GM21529 (cell line): ENCODE measurements around the gene ZDHHC14.
"Not testable (repeated sequence)": the region's sequence is repeated elsewhere in the genome, so short reads cannot be mapped to it uniquely, and the experiment has no call there.

Experiments used
- ATAC-seq: cut with Tn5 transposase; IDR thresholded peaks from one replicate; pipeline ENCODE4 v1.9.1; 2021; ENCODE audit not compliant: unreplicated experiment

ZDHHC14 gene

DNA sequence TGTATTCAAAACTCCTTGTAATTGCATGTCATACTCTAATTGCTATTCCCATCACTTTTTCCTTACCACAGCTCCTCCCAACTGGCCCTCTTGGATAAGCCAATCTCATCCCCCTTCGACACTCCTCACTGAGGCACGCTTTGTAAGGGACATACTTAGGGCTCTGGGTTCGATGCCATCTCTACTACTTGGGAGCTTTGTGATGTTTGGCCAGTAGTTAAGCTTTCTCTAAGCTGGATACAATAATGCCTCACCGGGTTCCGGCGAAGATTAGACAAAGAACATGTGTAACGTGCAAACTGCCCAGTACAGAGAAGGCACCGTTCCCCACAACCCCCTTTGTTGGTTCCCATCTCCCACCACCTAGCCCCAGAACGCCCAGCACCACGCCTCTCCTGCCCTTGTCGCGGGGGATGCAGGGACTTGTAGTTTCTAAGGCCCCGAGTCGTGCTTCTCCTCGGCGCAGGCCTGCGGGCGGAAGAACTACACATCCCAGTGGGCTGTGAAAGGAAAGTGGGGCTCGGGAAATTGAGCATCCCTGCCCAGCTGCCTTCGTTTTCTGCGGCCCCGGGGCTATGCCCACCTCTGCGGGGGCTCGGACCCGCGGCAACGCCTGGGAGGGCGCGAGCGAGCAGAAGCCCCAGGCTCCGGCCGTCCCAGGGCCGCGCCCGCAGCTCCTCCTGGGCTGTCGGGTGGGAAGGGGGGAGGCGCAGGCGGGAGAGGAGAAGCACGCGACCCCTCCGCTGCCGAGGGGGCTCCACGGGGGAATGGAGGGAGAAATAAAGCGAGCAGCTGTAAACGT lies 1.1 kb upstream of the ZDHHC14 start:
- peak; percentile 85 for ATAC-seq

DNA sequence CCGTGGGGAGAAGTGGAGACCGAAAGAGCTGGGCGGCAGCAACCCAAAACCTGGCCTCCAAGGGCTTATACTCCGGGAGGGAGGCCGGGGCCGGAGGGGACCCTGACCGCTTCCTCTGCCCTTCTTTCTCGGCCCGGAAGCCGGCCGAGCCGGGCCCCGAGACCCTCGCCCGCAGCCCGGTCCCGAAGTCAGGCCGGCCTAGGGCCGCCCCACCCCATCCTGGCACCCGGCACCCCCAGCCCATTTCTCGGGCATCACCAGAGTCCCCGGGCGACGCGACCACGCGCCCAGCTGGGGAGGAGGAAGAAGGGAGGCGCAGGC lies 572 bp upstream of the ZDHHC14 start:
- ATAC-seq, result peak; percentile 5

DNA sequence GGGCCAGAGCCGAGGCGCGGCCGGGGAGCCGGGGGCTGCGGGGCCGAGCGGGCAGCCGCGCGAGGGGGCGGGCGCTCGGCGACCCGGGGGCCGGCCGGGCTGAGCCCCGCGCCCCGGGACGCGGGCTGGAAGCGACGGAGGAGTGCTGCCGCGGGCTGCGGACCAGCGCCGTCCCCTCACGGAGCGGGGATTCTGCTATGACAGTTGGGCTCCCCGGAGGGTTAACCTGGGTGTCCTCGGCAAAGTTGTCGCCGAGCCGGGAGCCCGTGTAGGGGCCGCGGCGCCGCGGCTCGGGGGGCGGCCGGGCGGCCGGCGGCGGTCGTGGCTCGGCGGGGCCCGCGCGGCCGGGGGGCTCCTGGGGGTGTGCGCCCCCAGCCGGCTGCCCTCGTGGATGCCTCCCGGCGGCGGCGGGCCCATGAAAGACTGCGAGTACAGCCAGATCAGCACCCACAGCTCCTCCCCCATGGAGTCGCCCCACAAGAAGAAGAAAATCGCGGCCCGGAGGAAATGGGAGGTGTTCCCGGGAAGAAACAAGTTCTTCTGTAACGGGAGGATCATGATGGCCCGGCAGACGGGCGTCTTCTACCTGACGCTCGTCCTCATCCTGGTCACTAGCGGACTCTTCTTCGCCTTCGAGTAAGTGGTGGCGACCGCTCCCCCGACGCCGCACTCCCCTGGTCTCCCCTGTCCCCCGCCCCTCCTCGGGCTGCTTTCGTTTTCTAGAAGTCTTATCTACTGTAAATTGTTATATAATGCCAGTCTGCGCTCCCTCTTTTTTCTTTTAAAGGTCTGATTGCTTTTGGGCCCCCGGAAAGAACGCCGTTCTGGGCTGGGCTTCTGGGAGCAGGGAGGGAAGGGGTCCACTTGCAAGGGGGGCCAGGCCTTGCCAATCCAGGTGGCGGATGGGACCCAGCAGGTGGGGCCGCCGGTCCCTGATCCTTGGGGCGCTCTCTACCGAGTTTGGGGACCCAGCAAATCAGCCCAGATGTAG lies 936 bp downstream of the ZDHHC14 start:
- ATAC-seq, result peak; percentile 18

DNA sequence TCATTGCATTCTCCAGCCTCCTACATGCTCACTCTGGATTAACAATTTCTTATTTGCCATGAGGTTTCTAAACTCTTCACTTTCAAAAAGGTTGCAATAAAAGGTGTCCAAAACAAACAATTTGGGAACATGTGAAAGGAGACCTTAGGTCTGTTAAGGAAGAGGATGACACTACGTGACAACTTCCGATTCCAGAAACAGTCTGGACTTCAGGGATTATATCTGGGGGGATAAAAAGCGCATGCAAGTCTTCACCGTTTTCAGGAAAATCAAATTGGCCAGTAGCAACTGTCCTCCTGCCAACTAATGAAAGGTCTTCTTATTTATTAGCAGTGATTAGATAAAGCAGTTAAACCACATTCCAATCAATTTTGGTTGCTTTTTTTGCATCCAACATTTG lies 1.8 kb downstream of the ZDHHC14 start:
- ATAC-seq, result no peak

DNA sequence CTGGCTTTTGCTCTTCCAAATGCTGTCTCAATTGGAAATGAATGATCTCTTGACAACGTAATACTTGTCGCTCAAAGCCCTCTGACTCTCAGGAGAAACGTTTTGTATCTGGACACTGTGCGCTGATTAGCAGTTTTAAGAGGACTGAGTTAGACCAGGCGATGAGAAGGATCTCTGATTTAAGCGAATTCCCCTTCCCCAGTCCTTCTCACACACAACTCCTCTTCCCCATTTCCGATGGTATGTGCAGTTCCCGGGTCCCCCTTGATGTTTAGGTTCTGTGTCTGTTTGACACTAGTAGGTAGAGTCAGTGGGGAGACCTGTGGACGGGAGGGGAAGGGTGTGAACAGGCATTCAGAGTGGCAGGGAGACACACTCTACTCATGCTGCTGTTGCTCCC lies 2.5 kb downstream of the ZDHHC14 start:
- ATAC-seq, result no peak

DNA sequence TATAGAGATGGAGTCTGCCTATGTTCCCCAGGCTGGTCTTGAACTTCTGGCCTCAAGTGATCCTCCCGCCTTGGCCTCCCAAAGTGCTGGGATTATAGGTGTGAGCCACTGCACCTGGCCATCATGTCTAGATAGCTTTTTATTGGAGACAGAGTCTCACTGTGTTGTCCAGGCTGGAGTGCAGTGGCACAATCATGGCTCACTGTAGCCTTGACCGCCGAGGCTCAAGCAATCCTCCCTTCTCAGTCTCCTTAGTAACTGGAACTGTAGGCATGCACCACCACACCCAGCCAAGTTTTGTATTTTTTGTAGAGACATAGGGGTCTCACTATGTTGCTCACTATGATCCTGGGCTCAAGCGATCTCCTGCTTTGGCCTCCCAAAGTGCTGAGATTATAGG lies 4.0 kb downstream of the ZDHHC14 start:
- not testable (repeated sequence) for ATAC-seq

DNA sequence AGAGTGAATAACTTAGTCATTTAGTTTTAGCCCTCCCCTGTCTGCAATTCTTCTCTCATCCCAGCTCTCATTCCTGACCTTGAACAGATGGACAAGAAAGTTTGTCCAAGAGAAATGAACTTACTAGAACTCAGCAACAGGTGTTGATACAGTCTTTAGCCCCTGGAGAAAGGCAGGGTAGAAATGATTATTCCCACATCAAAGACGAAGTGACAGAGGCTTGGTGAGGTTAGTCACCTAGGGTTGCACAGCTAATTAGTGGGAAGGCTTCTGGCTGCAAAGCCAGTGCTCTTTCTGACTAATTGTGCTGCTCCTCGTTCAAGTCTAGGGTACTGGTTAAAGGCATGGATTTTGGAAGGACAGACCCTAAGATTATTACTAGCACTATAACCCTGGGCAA lies 4.5 kb downstream of the ZDHHC14 start:
- no peak for ATAC-seq

DNA sequence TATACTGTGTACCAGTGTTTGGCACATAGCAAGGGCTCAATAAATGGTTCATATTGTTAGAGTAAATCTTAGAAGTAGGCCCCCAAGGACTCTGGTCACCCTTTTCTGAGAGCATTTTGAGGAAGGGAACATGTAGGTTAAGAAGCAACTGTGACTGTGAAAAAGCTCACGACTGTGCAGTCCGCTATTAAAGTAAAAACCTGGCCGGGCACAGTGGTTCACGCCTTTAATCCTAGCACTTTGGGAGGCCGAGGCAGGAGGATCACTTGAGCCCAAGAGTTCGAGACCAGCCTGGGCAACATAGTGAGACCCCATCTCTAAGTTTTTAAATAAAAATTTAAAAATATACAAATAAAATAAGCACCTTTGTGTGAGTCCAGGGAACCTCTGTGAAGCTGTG lies 5.0 kb downstream of the ZDHHC14 start:
- no peak for ATAC-seq

DNA sequence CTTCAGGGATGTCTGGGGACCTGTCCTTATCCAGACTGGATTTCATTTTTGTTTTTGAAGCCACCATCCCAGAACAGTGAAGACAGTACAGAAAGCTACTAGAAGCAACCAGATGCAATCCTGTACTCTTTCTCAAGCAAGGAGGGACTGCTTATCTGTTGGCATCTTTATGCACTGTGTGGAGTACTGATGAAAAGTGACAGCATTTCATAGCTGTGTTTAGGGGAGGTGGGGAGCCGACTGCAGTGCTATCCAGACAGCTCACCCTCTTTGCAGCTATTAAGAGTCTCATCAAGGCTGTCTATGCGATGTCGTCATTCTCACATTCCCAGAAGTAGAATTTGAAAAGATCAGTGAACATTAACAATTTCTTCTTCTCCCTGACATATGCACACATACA lies 5.5 kb downstream of the ZDHHC14 start:
- no peak for ATAC-seq

DNA sequence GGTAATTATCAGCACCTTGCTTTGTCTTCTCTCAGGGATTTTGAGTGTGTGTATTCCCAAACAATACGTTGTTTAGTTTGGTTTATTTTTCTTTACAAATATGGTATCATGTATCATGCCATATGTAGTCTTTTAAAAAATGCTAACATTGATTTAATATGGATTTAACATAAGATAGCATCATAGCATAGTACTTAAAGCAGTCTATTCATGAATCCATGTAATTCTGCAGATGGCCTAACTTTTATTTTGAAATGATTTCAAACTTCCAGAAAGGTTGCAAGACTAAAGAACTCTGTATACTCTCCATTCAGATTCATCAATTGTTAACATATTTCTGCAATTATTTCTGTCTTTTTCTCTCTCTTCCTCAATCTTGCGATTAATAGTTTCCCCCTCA lies 7.9 kb downstream of the ZDHHC14 start:
- ATAC-seq, result no peak

DNA sequence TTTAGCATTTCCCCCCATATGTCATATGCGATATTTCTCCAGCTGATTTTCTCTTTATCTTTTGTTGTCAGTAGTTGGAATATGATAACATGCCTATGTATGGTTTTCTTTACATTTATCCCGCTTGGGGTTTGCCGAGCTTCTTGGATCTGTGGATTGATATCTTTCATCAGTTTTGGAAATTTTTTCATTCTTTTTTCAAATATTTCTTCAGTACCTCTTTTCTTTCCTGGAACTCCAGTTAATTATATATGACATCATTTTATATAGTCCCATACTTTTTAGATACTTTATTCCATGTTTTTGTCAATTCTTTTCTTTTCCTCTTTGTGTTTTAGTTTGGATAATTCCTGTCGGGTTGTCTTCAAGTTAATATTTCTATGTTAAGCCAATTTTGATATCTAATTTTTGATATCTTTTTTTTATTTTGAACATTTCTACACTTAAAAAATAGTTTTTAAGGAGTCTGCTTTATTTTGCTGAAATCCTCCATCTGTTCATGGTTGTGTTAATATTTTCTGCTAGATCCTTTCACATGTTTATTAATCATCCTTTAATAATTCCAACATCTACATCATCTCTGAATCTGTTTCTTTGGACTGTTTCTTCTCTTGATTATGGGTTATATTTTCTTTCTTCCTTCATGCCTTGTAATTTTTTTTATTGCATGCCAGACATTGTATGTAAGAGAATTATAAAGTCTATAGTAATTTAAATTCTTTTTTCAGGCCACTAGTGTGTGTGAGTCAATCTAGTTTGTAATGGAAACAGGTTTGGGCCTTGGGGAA lies 9.5 kb downstream of the ZDHHC14 start:
- no peak for ATAC-seq

DNA sequence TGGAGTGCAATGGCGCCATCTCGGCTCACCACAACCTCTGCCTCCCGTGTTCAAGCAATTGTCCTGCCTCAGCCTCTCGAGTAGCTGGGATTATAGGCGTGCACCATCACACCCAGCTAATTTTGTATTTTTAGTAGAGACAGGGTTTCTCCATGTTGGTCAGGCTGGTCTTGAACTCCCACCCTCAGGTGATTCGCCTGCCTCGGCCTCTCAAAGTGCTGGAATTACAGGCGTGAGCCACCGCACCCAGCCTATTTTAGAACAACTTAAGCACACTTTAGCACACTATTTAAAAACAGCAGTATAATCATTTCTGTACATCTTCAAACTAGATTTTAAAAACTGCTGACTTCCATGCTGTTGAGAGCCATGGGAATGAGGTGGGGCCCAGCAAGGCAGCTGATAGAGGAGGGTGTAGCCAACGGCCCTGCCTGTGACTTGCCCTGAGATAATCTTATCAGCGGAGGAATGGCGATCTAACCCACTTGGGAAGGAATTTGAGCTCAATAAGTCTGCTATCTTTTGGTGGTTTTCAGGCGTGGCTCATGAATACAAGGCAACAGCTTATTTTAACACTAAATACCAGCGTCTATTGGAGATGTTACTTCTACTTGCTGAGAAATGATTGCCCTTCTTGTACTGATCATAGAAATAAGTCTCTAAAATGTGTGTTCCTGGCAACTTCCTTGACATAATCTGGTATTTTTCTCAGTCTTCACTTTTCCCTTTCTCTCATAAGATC lies 12.1 kb downstream of the ZDHHC14 start:
- no peak for ATAC-seq

DNA sequence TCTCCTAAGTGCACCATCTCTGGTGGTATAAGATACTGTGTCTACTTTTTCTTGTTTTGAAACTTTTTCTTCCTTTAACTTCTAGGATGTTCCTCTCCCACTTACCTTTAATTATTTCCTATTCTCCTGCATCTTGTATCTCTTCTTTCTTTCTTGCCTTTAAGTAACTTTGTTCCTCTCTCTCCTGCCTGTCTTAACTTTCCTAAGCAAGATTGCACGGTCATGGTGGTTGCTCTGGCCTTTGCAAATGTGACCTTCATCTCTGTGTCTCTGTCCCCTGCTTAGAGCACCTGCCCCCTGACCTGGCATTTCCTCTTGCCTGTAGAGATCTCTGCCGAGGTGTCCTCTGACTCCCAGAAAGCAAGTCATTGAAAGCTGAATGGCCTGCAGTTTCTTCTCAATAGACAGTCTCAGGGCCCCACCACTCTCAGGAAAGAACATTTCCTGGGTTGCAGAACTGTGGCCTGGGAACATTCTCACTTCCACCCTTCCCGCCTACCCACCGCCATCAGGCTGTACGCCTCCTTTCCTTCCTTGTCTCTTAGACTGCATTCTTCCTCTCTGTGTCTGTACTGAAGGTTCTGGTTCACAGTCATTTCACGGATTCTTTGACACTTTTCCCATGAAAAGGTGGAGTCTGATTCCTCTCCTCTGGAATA lies 12.8 kb downstream of the ZDHHC14 start:
- no peak for ATAC-seq

DNA sequence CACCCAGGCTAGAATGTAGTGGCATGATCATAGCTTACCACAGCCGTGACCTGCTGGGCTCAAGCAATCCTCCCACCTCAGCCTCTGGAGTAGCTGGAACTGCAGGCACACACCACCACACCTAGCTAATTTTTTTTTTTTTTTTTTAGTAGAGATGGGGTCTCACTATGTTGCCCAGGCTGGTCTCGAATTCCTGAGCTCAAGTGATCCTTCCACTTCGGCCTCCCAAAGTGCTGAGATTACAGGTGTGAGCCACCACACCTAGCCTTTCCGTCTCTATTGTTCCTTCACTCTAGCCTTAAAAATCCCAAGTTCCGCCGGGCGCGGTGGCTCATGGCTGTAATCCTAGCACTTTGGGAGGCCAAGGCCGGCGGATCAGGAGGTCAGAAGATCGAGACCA lies 14.2 kb downstream of the ZDHHC14 start:
- not testable (repeated sequence) for ATAC-seq

DNA sequence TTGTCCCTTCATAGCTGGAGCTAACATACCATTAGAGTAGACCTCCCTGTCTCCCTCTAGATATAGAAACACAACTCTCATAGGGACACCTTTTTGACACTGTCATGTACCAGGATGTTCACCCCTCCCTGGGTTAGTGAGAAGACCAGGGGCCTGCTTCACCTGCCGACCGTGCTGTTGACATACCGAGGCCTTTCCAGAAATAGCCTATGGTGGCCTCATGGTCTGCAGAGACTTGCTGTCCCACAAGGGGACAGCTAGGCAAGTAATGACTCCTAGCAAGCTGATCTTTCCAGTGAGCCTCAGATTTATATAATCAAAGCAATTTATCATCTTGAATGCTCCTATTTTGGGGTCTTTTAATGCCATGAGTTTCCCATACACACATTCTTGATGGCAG lies 15.0 kb downstream of the ZDHHC14 start:
- no peak for ATAC-seq

DNA sequence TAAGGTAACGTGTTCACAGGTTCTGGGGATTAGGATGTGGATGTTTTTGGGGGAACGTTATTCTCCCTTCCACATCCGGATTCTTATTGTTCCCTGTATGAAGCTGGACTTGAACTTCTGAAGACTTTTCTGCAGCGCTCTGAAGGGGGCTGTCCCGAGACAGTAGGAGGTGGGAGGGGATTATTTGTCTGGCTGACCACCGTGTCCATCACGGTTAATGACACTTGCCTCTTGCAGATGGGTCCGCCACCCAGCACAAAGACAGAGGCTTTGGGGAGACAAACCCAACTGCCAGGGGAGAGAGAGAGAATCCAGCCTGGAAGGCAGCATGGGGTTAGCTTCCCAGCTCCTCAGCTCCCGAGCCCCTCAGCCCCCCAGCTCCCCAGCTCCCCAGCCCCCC lies 16.7 kb downstream of the ZDHHC14 start:
- no peak for ATAC-seq

DNA sequence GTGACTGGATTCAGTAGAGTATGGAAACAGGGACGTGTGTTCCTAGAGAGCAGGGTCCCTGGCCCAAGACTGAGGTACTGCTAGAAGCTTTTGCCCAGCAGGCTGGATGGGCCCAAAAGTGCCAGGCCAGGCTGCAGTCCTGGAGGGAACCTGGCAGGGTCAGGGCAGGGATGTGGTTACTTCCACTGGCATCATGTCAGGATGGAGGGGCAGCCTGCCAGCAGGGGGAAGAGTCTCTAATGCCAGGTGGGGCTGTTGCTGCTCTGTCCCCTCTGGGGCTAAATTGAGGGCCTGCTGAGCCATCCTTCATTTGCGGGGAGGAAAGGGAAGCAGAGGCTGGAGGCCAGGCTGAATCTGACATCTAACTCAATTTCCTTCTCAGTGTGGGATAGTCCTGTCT lies 17.2 kb downstream of the ZDHHC14 start:
- no peak for ATAC-seq

DNA sequence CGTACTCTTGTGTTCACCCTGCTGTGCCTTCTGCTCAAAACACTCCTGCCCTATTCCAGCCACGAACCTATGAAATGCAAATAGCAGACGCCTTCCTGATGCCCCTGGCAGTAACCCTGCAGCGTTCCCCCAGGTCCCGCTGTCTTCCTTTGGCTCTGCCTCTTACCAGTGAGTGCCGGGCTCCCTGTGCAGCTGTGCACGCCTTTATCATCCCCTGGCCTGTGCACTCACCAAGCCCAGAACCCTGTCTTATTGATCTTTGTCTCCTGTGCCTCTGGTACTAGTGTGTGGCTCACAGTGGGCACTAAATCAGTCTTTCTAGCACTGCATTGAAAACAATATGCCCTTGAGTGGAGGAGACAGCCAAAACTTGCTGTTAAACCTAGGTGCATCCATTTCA lies 19.7 kb downstream of the ZDHHC14 start:
- ATAC-seq, result no peak

DNA sequence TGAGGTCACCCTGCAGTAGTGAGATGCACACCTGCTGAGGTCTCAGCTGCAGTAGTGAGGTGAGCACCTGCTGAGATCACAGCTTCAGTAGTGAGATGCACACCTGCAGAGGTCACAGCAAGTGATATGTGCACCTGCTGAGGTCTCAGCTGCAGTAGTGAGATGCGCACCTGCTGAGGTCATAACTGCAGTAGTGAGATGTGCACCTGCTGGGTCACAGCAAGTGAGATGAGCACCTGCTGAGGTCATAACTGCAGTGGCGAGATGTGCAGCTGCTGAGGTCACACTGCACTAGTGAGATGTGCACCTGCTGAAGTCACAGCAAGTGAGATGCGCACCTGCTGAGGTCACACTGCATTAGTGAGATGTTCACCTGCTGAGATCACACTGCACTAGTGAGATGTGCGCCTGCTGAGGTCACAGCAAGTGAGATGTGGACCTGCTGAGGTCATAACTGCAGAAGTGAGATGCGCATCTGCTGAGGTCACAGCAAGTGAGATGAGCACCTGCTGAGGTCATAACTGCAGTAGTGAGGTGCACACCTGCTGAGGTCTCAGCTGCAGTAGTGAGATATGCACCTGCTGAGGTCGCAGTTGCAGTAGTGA lies 20.8 kb downstream of the ZDHHC14 start:
- ATAC-seq, result no peak
